ENCODE results near the gene KIAA0319L. TPM values are rescaled to one million over a fixed set of nuclear protein-coding genes. Genes with fewer than 3 reads are reported as not detected.
A peak's percentile ranks its signal among the peaks of the same experiment; 100 is the strongest.

Gene KIAA0319L
- total RNA-seq, 6 experiments from 2014 or later = 30.5 to 39.0 (median 31.8) TPM

DNA sequence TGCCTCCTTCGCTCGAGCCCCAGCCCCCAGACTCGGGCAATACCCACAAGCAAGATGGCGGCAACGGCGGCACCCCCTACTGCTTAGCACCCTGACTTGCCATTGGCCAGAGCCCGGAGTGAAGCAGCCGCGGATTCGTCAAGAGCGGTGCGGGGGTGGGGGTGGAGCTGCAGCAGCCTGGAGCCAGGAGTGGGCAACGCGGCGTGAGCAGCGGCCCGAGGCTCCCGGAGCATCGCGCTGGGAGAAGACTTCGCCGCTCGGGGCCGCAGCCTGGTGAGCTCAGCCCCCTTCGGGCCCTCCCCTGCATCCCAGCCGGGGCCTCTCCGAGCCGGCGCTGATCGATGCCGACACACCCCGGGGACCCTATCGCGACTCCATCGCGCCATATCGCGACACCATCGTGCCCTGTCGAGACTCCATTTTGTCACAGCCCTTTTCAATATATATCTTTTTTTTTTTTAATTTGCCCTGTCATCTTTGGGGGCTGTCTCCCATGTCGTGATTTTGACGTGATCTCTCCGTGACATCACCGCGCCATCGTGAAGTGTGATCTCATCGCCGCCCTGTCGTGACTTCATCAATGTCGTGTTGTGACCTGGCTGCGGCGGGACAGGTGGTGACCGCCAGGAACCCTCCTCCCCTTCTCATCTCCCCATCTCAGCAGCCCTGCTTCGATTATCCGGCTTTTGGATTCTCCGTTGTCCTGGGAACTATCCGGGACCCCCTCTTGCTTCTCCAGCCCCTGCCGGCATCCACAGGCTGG is 589 bp upstream of the KIAA0319L start, which contains the start of gene NCDN:
TSS of gene NCDN (plus strand) at position 189 of the 763 bp plus-strand sequence. CDS start at position 581, 392 bp downstream.
- H3K27me3 Mint-ChIP-seq (ENCODE audit: insufficient read depth) = peaks cover 6% of the 10 kb centered on the region

DNA sequence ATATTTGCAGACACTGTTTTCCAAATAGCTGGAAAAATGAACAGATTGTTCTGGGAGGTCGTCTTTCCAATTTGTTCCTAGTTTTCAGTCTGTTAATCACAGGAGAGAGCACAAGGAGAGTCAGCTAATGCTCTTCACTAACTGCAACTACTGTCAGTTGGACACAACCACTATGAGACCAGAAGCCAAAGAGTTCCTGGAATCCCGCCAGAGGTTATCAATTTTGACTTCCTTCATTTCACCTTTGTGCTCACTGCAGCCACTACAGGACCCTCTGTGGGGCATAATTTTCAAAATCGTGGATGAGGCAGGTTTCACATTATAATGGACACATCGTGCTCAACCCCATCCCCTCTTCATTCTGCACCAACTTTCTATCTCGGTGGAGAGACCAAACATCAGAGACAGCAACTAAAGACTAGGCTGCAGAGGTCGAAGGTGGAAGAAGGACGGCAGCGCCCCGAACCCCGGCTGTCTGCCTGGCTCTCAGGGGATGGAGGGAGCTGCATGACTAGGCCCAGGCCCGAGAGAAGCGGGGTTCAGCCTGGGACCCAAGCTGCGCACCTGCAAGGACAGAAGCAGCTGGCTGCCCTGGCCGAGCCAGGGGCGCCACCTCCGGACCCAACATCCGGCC is 602 bp downstream of the KIAA0319L start:
- H3K27me3 Mint-ChIP-seq (ENCODE audit: insufficient read depth) = peaks cover 6% of the 10 kb centered on the region
- H3K36me3 Mint-ChIP-seq (ENCODE audit: low read depth) = peaks cover 16% of the 10 kb centered on the region
- peak overlapping the region; percentile 67 for H3K27ac Mint-ChIP-seq
- TF ChIP-seq, protein P1, sequence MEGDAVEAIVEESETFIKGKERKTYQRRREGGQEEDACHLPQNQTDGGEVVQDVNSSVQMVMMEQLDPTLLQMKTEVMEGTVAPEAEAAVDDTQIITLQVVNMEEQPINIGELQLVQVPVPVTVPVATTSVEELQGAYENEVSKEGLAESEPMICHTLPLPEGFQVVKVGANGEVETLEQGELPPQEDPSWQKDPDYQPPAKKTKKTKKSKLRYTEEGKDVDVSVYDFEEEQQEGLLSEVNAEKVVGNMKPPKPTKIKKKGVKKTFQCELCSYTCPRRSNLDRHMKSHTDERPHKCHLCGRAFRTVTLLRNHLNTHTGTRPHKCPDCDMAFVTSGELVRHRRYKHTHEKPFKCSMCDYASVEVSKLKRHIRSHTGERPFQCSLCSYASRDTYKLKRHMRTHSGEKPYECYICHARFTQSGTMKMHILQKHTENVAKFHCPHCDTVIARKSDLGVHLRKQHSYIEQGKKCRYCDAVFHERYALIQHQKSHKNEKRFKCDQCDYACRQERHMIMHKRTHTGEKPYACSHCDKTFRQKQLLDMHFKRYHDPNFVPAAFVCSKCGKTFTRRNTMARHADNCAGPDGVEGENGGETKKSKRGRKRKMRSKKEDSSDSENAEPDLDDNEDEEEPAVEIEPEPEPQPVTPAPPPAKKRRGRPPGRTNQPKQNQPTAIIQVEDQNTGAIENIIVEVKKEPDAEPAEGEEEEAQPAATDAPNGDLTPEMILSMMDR (IDR thresholded peaks at IDR 0.05) = no peak
- no peak for DNase-seq
- H3K4me3 Mint-ChIP-seq = peak overlapping the region; percentile 95
- H3K9me3 Mint-ChIP-seq = no peaks in the 10 kb centered on the region
- H3K4me1 Mint-ChIP-seq (ENCODE audit: low read depth) = peaks cover 50% of the 10 kb centered on the region

More for the DNA sequence above, 589 bp upstream of the KIAA0319L start, which contains the start of gene NCDN:
- Mint-ChIP-seq H3K4me3 (peak within 1 kb of the TSS; percentile 95), H3K9me3 (no peaks in the 10 kb centered on the region), H3K27ac (peak within 1 kb of the TSS; percentile 89), H3K36me3 (ENCODE audit: low read depth) (peaks cover 6% of the 10 kb centered on the region), H3K4me1 (ENCODE audit: low read depth) (peaks cover 56% of the 10 kb centered on the region)
- DNase-seq = peak; percentile 95
- TF ChIP-seq, protein P1 (IDR thresholded peaks at IDR 0.05) = no peak

DNA sequence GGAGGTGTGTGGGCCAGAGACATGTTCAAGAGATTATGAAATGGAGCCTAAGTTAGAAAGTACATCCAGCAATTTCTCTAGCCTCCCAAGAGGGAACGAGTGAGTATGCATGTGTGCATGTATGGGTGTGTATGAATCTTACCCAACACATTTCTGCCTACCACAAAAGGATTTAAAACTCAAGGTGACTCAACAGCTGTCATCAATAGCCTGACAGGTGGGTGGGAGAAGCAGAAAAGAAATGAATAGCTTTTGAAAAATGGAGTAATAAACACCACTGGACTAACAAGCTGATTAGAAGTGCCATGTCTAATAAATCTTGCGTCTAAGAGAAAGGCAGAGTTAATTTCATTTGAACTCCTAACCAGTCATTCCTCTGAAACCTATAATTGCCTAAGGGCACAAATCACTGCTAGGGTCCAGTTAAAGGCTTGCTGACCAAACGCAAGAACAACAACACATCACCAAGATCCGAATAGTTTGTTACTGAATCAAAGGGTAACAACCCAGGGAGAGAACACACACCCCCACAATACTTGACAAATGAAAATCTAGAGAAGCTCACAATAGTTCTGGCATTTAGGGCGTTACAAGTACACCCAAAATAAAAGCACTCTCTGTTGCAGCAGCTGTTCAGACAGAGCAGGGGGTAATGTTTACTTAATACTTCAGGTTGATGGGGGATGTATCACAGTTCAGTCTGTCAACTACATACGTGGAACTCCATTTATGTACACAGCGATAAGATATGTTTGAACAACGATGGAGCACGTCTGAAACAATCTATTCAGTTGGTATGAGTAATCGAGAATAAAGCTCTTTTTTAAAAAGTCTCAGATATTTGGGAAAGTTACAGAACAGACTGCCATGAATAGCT is 1.4 kb downstream of the KIAA0319L start:
- no peaks in the 10 kb centered on the region for H3K9me3 Mint-ChIP-seq
- peaks cover 43% of the 10 kb centered on the region for H3K4me1 Mint-ChIP-seq (ENCODE audit: low read depth)
- peaks cover 4% of the 10 kb centered on the region for H3K27me3 Mint-ChIP-seq (ENCODE audit: insufficient read depth)
- peaks cover 17% of the 10 kb centered on the region for H3K36me3 Mint-ChIP-seq (ENCODE audit: low read depth)
- peak overlapping the region; percentile 67 for H3K27ac Mint-ChIP-seq
- DNase-seq = peak; percentile 85
- TF ChIP-seq, protein P1 (IDR thresholded peaks at IDR 0.05) = no peak
- H3K4me3 Mint-ChIP-seq = peak overlapping the region; percentile 95

DNA sequence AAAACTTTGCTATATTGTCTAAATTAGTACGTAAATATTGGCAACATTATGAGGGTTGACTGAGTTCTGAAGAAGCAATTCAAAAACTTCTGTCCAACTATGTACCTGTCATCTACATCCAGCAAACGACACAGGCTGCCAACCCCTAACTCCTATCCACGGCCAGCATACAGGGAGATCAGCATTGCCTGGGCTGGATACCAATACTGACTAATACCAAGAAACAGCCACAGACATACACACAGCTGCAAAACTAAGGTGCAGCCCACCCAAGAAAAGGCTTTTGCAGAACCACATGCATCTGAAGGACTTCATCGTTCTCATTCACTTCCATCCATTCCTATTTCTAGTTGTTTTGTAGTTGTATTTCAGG is 2.0 kb downstream of the KIAA0319L start:
- H3K27ac Mint-ChIP-seq = peak overlapping the region; percentile 67

More for the DNA sequence above, 2.0 kb downstream of the KIAA0319L start:
- no peak for DNase-seq
- Mint-ChIP-seq H3K4me3 (peak overlapping the region; percentile 95), H3K4me1 (ENCODE audit: low read depth) (peaks cover 43% of the 10 kb centered on the region), H3K27me3 (ENCODE audit: insufficient read depth) (peaks cover 4% of the 10 kb centered on the region), H3K9me3 (no peaks in the 10 kb centered on the region), H3K36me3 (ENCODE audit: low read depth) (peaks cover 17% of the 10 kb centered on the region)
- TF ChIP-seq, protein P1 (IDR thresholded peaks at IDR 0.05) = no peak

All from HFFc6 (cell line).